Fibroblast of skin of scalp (primary cell): ENCODE data around the gene CCR2.
"Not testable (repeated sequence)": the region's sequence is repeated elsewhere in the genome, so short reads cannot be mapped to it uniquely, and the experiment has no call there.

ENCODE experiments used
- DNase-seq: peaks from one replicate; pipeline ENCODE4 v3.0.0-alpha.2; 2013

CCR2 gene

GRCh38 chr3:46380471-46381221 lies 26.7 kb downstream of the CCR2 start:
- DNase-seq: no peak

- no peak for DNase-seq
Measured at GRCh38 chr3:46381625-46382024, 27.7 kb downstream of the CCR2 start.

- no peak for DNase-seq
Measured at GRCh38 chr3:46383211-46383950, 29.5 kb downstream of the CCR2 start.

- no peak for DNase-seq
Measured at GRCh38 chr3:46383951-46384330, 30.0 kb downstream of the CCR2 start.

GRCh38 chr3:46386205-46386604 lies 32.3 kb downstream of the CCR2 start:
- DNase-seq: no peak

GRCh38 chr3:46388847-46389246 lies 34.9 kb downstream of the CCR2 start:
- DNase-seq: not testable (repeated sequence)

GRCh38 chr3:46389306-46389705 lies 35.4 kb downstream of the CCR2 start:
- no peak for DNase-seq

- not testable (repeated sequence) for DNase-seq
Measured at GRCh38 chr3:46391526-46391925, 37.6 kb downstream of the CCR2 start.

GRCh38 chr3:46393011-46393410 lies 39.1 kb downstream of the CCR2 start:
- DNase-seq: no peak

- no peak for DNase-seq
Measured at GRCh38 chr3:46393554-46394434, 39.9 kb downstream of the CCR2 start.

- DNase-seq: no peak
Measured at GRCh38 chr3:46395210-46395661, 41.3 kb downstream of the CCR2 start.

- DNase-seq: no peak
Measured at GRCh38 chr3:46395766-46396530, 42.0 kb downstream of the CCR2 start.

GRCh38 chr3:46397111-46397510 lies 43.2 kb downstream of the CCR2 start:
- DNase-seq: no peak

GRCh38 chr3:46398186-46398955 lies 44.5 kb downstream of the CCR2 start:
- DNase-seq: no peak

GRCh38 chr3:46399098-46399497 lies 45.2 kb downstream of the CCR2 start:
- no peak for DNase-seq

GRCh38 chr3:46399557-46399956 lies 45.6 kb downstream of the CCR2 start:
- peak; percentile 29 for DNase-seq

GRCh38 chr3:46400000-46400734 lies 46.3 kb downstream of the CCR2 start:
- DNase-seq: peak; percentile 84

- DNase-seq: no peak
Measured at GRCh38 chr3:46400846-46401245, 46.9 kb downstream of the CCR2 start.

GRCh38 chr3:46401579-46401978 lies 47.7 kb downstream of the CCR2 start:
- DNase-seq: no peak

GRCh38 chr3:46402902-46403301 lies 49.0 kb downstream of the CCR2 start:
- DNase-seq: not testable (repeated sequence)
